NCI-H2196 treated with DMSO at 0.1 percent for 48 hours (cell line): ENCODE data around the gene HEPN1.

Experiments
- DNase-seq: peaks from one replicate; lab custom pipeline; 2025; ENCODE audit not compliant: unreplicated experiment; lab: John Stamatoyannopoulos, UW

The HEPN1 gene

GRCh38 chr11:124884869-124885479 is 34.1 kb upstream of the HEPN1 start:
- DNase-seq, result no peak

- no peak for DNase-seq
These were observed 32.6 kb upstream of the HEPN1 start for GRCh38 chr11:124886476-124886875.

DNA sequence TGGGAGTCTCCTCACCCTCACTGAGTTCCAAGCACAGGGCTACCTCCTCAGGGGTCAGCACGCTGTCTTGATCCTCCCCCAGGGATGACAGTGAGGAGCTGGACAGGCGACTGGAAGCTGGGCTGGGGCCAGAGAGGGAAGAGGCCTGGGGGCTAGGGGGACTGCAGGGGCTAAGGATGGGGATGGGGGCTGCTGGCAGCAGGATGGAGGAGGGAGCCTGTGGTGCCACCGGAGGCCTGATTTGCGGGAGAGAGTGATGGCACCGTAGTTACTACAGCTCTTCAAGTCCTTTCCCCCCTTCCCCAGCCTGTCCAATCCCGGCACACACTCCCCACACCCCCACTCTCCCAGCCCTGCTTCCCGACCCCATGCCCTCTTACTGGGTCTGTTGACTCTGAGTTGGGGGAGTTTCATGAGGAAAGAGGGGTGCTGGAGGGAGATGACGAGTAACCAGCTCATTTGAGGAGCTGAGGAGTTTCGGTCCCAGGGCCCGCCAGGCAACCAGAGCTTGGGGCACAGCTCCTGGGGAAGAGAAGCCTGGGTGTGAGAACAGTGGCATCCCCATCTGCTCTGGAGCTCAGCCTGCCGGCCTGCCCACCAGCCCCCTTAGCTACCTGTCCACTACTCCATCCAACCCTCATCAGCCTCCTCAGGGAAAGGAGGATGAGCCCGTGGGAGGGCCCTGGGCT is 31.9 kb upstream of the HEPN1 start:
- DNase-seq, result no peak

- DNase-seq, result no peak
These were observed 31.4 kb upstream of the HEPN1 start for GRCh38 chr11:124887667-124888013.

- DNase-seq, result no peak
These were observed 29.6 kb upstream of the HEPN1 start for GRCh38 chr11:124889191-124890091.

- no peak for DNase-seq
These were observed 28.9 kb upstream of the HEPN1 start for GRCh38 chr11:124890151-124890550.

GRCh38 chr11:124890683-124891372 is 28.2 kb upstream of the HEPN1 start:
- DNase-seq, result no peak

DNA sequence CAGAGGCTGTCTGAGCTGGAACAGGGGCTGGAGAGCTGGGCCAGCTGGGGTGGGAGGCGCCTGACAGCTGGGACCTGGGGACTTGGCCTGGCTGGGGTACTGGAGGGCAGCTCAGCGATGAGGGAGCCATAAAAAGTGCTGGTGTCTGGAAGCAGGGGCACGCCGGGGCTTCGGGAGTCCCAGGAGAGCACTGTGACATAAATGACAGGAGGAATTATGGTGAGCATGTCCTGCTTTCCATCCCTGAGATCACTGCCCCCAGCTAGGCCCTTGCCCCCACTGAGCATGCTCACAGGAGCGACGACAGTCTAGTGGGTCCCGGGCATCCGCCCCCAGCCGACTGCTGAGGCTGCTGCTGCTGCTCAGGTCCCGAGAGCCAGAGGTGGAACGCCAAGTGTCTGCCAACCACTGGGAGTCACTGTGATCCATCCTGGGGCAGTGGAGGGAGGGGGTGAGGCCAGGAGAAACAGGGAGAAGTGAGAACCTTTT is 27.6 kb upstream of the HEPN1 start:
- no peak for DNase-seq

- no peak for DNase-seq
These were observed 26.9 kb upstream of the HEPN1 start for GRCh38 chr11:124892146-124892545.

DNA sequence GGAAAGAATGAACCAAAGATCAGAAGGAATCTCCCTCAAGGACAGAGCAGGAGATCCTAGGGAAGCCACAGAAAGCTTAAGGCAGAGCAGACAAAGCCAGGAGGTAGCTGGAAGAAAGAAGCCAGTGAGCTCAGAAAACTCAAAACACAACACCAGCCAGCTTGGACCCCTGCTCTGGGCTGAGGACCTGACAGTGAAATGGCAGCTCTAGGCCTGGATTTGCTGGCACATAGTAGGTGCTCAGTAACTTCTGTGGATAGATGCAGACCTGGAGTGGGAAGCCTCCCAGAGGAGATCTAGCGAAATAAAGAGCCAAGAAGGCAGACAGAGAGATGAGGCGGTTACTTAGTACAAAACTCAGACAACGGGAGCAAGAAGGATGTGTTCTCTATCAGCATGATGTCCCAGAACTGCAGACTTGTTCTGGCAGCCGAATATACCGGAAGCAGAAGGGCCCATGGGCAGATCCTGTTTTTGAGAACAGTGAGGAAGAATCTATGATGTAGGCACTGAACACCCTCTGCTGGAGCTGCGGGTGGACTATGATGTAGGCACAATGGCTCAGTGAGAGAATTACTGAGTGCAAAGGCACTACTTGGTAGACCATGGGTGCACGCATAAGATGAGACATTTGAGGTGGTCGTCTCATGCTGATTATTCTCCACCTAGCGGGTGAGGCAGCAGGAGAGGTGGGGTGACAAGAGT is 26.1 kb upstream of the HEPN1 start:
- DNase-seq, result no peak

- DNase-seq, result no peak
These were observed 25.2 kb upstream of the HEPN1 start for GRCh38 chr11:124893781-124894401.

DNA sequence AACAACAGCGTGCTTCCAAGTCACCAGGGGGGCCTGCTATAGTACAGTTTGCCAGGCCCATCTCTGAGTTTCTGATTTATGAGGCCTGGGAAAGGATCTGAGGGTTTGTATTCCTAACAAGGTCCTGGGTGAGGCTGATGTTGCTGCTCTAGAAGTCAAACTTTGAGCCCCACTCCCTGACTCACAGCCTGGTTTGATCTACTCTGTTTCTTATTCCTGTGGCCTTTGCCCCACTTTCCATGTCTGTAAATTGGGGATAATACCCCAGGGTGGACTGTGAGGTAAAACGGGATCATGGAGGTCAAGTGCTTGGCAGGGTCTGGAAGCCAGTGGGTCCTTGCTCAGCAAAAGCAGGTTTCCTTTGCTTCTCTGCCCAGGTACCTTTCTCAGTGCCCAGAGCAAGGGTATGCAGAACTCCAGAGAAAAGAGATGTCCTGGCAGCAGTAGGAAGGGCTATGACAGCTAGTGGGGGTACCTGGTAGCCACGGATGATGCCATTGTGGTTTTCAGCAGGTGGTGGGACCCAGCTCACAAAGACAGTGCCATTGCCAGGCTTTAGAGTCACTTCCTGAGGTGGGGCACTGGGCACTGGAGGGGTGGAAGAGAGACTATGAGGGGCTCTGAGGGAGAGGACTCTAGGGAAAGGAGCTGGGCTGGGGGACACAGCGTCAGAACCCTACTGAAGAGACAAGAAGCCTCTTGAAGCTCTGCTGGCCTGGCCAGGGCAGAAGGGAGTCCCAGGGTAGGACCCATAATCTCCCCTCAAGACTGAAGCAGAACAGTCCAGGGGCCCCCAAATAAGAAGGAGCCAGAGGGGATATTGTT is 24.2 kb upstream of the HEPN1 start:
- no peak for DNase-seq

- DNase-seq, result no peak
These were observed 23.5 kb upstream of the HEPN1 start for GRCh38 chr11:124895471-124895971.

- no peak for DNase-seq
These were observed 22.8 kb upstream of the HEPN1 start for GRCh38 chr11:124896071-124896750.

GRCh38 chr11:124896821-124897391 is 22.1 kb upstream of the HEPN1 start:
- DNase-seq, result no peak

DNA sequence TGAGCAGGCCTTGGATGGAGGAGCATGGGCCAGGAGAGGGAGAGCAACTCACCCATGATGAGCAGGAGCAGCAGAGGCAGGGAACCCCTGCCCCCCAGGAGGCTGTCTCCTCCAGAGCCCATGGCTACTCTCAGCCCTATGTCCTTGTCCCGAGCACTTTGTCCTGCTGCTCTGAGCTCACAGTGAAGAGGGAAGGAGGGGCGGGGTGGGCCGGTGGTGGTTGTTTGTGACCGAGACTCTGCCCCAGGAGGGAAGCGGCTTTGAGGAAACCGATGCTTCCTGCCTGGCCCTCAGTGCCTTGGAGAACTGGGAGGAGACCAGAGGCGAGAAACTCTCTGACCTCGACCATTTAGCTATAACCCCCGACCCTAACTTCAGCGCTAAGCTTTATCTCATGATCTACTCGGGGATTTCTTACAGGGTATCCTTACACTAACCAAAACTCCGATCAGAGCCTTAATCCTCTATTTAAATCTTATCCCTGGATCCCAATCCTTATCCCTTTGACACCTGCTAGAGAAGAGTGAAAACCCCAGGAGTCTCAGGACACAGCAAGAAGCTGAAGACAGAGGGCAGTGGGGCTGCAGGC is 21.3 kb upstream of the HEPN1 start, which contains the start of gene ROBO4:
TSS of gene ROBO4 (minus strand) at position 192 of the 589 bp plus-strand sequence. CDS start at position 122, 70 bp downstream.
- no peak for DNase-seq

DNA sequence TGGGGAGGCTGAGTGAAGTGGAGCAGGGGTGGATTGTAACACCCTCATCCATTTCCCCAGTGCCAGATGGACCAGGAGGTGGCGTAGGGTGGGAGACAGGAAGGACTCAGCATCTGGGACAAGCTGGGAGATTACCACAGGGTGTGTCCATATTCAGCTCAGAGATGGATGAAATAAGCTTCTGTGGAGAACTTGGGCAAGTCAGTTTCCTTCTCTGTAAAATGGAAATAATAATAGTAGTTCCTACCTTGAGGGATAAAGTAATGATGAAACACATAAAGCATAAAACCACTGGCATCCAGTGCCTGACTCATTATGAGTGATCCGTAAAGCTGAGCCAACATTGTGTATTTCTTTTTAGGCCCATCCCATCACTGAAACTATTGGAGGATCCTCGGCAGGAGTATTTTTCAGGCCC is 20.8 kb upstream of the HEPN1 start:
- DNase-seq, result no peak

DNA sequence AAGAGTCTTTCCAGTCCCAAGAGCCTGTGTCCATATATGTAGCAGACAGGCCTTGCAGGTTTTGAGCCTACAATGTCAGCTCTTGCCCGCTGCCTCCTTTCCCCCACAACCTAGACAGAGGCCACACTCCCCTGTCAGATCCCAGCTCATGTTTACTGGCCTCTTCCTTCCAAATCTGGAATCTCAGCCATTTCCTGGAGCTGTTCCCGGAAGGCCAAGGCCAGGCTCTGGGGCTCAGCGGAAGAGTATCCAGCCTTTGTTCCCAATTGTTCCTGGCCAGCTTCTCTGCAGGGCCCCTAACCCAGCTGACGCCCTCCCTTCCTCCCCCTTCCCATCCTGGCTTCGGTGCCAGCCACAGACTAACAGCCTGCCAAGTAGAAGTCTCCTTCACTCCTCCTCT is 20.3 kb upstream of the HEPN1 start:
- no peak for DNase-seq
